ENCODE data around the gene TGFBR3. TPM values are rescaled to one million over a fixed set of nuclear protein-coding genes. Genes with fewer than 3 reads are reported as not detected.
A peak's percentile ranks its signal among the peaks of the same experiment; 100 is the strongest.

Gene TGFBR3
- total RNA-seq (2021; fragmentation: NEBNext Ultra II Directional; extraction: Animal tissue kit (Norgen Biotek cat#: 25700)): 10 to 100 TPM in 4 of 6 experiments, 1 to 10 TPM in 2; 5.8 to 21.1 (median 19.0) TPM
- long read RNA-seq, partial matches to known transcripts: 0 of 2 reads
- long read RNA-seq, other reads (novel, unspliced or antisense): 2 of 2 reads

DNA sequence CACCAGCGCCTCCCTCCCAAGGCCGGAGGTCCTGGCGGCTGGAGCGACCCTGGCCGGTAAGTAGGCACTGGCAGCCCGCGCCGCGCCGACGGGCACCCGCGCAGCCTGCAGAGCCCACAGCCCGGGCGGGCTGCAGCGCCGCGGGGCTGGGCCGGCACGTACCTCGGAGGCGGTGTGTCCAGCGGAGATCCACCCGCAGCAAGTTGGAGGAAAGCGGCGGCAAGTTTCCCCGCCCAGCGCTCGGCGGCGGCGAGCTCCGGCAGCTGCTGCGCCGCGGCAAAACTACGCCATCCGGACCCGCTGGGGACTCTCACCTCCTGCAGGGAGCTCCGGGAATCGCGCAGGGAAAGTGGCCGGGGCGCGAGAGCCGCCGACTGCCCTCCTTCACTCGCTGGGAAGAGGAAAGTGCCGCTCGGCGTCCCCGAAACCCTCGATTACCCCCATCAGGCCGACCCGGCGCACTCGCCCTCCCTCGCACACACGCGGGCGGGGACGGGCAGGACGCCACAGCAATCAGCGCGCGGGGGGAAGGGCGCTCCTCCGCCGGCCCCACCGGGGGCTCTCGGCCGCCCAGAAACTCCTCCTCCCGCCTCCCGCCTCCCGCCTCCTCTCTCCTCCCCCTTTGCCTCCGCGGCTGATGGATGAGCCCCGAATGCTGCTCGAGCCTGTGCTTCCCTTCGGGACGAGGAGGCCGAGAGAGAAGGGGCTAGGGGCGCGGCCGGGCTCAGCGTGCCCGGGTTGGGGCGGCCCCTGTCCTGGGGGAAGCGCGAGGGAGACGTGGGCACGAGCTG, at the start of gene TGFBR3:
Gene TGFBR3 (minus strand): TSS at position 436 of the 791 bp plus-strand sequence. CDS start 24,620 bp downstream, outside the sequence.
- peak within 1 kb of the TSS; percentile 95 for H3K4me3 Mint-ChIP-seq
- no peaks in the 10 kb centered on the region for H3K36me3 Mint-ChIP-seq (ENCODE audit: low read depth)
- H3K27ac Mint-ChIP-seq: peak within 1 kb of the TSS; percentile 83
- TF ChIP-seq, protein P1, sequence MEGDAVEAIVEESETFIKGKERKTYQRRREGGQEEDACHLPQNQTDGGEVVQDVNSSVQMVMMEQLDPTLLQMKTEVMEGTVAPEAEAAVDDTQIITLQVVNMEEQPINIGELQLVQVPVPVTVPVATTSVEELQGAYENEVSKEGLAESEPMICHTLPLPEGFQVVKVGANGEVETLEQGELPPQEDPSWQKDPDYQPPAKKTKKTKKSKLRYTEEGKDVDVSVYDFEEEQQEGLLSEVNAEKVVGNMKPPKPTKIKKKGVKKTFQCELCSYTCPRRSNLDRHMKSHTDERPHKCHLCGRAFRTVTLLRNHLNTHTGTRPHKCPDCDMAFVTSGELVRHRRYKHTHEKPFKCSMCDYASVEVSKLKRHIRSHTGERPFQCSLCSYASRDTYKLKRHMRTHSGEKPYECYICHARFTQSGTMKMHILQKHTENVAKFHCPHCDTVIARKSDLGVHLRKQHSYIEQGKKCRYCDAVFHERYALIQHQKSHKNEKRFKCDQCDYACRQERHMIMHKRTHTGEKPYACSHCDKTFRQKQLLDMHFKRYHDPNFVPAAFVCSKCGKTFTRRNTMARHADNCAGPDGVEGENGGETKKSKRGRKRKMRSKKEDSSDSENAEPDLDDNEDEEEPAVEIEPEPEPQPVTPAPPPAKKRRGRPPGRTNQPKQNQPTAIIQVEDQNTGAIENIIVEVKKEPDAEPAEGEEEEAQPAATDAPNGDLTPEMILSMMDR (IDR thresholded peaks at IDR 0.05): peak; percentile 75
- H3K4me1 Mint-ChIP-seq (ENCODE audit: low read depth): peaks cover 37% of the 10 kb centered on the region
- no peaks in the 10 kb centered on the region for H3K9me3 Mint-ChIP-seq
- peaks cover 1% of the 10 kb centered on the region for H3K27me3 Mint-ChIP-seq (ENCODE audit: insufficient read depth)
- peak; percentile 87 for DNase-seq

DNA sequence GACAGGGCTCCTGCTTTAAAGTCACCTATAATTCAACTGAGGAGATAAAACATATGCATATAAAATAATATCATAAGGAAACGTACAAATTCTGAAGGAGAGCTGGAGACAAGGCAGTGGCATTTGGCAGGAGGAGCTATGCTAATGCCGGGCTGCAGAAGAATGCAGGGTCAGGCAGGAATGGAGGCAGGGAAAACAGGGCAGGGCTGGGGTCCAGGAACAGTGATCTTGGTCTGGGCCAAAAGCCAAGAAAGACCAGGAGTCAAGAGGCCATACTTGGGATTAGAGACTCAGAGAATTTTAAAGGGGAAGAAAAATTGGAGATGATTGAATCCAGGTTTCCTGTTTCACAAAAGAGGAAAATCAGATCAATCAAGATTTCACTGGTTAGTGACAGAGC, 43.3 kb upstream of the TGFBR3 start:
- DNase-seq: no peak
- peaks cover 28% of the 10 kb centered on the region for H3K4me1 Mint-ChIP-seq (ENCODE audit: low read depth)
- H3K9me3 Mint-ChIP-seq: peaks cover under 1% of the 10 kb centered on the region; the same call in 1 of the 2 replicates
- no peaks in the 10 kb centered on the region for H3K27me3 Mint-ChIP-seq (ENCODE audit: insufficient read depth)
- TF ChIP-seq, protein P1 (IDR thresholded peaks at IDR 0.05): no peak
- no peaks in the 10 kb centered on the region for H3K36me3 Mint-ChIP-seq (ENCODE audit: low read depth)
- H3K27ac Mint-ChIP-seq: no peak overlapping the region
- no peak overlapping the region for H3K4me3 Mint-ChIP-seq

DNA sequence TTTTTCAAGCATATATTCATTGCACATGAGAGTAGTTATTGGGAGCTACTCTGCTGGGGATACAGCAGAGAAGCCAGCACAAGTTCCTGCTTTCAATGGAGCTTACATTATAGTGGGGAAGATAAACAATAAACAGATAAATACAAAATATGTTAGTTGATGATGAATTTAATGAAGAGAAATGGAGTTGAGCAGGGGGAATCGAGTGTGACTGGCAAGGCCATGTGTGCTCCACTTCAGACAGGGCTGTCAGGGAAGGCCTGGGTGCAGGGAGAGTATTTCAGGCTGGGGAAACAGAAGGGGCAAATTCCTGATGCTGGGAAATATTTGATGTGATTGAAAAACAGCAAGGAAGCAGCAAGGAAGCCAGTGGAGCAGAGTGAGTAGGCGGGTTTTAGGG, 42.1 kb upstream of the TGFBR3 start:
- no peak overlapping the region for H3K27ac Mint-ChIP-seq
- TF ChIP-seq, protein P1 (IDR thresholded peaks at IDR 0.05): no peak

DNA sequence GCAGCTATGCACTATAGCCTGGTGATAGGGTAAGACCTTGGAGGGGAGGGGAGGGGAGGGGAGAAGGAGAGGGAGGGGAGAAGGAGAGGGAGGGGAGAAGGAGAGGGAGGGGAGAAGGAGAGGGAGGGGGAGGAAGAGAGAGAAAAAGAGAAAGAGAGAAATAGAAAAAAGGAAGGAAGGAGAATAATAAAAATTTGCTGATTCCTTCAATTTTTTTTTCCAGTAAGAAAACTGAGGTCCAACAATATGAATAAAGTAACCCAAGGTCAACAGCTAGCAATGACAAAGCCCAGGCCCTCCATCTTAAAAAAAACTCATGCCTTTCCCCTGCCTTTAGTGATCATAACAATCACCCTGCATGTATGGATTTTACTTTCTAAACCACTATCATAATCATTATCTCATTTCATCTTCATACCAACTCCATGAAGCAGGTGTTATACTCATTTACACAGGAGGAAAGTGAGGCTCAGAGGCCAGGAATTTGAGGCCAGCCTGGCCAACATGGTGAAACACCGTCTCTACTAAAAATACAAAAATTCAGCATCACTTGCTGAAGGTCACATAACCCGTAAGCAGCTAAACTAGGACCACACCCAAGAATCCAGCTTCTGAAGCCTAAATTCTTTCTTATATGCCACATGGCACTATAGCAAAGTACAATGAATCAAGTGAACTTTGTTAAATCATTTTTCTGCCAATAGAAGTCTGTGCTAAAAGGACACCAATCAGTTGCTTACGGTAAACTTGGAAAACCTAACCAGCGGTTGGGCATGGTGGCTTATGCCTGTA, 39.9 kb upstream of the TGFBR3 start:
- TF ChIP-seq, protein P1 (IDR thresholded peaks at IDR 0.05): no peak
- no peak for DNase-seq
- Mint-ChIP-seq H3K4me1 (ENCODE audit: low read depth) (peaks cover 36% of the 10 kb centered on the region), H3K36me3 (ENCODE audit: low read depth) (peaks cover 6% of the 10 kb centered on the region), H3K27me3 (ENCODE audit: insufficient read depth) (no peaks in the 10 kb centered on the region; the same call in 1 of the 2 replicates), H3K27ac (no peak overlapping the region), H3K4me3 (no peak overlapping the region), H3K9me3 (peaks cover 6% of the 10 kb centered on the region; the same call in 1 of the 2 replicates)

More for the DNA sequence above, 42.1 kb upstream of the TGFBR3 start:
- H3K27me3 Mint-ChIP-seq (ENCODE audit: insufficient read depth): no peaks in the 10 kb centered on the region
- peaks cover 6% of the 10 kb centered on the region for H3K36me3 Mint-ChIP-seq (ENCODE audit: low read depth)
- DNase-seq: no peak
- H3K9me3 Mint-ChIP-seq: peaks cover 6% of the 10 kb centered on the region; the same call in 1 of the 2 replicates
- no peak overlapping the region for H3K4me3 Mint-ChIP-seq
- peaks cover 36% of the 10 kb centered on the region for H3K4me1 Mint-ChIP-seq (ENCODE audit: low read depth)

DNA sequence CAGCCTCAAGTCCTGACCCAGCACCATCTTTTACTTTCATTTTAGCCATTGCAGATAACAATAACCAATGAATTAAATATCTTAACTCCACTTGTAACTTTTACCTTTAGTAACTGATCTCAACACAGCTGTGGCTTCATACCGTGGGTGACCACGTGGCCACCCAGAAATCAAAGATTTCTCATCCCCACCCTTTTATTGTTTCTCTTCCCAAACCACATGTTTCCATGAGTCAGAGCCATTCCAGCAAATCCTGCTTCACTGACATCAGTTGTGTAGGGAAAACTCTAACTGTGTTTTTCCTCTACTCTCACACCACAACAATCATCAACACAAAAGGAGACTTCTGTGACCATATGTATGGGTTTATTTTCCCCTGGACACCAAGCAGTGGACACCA, 38.2 kb upstream of the TGFBR3 start:
- Mint-ChIP-seq H3K36me3 (ENCODE audit: low read depth) (peaks cover 6% of the 10 kb centered on the region), H3K27me3 (ENCODE audit: insufficient read depth) (no peaks in the 10 kb centered on the region; the same call in 1 of the 2 replicates), H3K4me1 (ENCODE audit: low read depth) (peaks cover 32% of the 10 kb centered on the region), H3K4me3 (peak overlapping the region; percentile 35), H3K27ac (peak overlapping the region; percentile 63), H3K9me3 (peaks cover 6% of the 10 kb centered on the region; the same call in 1 of the 2 replicates)
- DNase-seq: peak; percentile 57
- TF ChIP-seq, protein P1 (IDR thresholded peaks at IDR 0.05): no peak

Measured in HFFc6 (cell line).